Activated T-helper 1 cell treated with Interleukin-2 at 50 U/mL for 16 hours (primary cell): ENCODE results near the gene XIRP2.
"Not testable (repeated sequence)": the region's sequence is repeated elsewhere in the genome, so short reads cannot be mapped to it uniquely, and the experiment has no call there.

ENCODE experiments used
- DNase-seq: peaks from one replicate; pipeline ENCODE4 v3.0.0-alpha.2; 2020; ENCODE audit warnings: low read depth

Gene XIRP2

DNA sequence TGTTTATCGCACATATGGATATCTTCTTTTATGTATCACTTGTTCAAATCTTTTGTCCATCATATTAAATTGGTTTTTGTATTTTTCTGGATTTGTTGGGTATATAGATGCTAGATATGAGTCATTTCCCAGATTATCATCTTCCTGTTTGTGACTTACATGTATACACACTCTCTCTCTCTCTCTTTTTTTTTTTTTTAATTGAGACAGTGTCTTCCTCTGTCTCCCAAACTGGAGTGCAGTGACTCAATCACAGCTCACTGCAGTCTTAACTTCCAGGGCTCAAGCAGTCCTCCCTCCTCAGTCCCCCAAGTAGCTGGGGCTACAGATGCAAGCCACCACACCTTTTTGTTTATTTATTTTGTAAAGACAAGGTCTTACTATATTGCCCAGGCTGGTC, 43.8 kb downstream of the XIRP2 start:
- DNase-seq, result no peak

DNA sequence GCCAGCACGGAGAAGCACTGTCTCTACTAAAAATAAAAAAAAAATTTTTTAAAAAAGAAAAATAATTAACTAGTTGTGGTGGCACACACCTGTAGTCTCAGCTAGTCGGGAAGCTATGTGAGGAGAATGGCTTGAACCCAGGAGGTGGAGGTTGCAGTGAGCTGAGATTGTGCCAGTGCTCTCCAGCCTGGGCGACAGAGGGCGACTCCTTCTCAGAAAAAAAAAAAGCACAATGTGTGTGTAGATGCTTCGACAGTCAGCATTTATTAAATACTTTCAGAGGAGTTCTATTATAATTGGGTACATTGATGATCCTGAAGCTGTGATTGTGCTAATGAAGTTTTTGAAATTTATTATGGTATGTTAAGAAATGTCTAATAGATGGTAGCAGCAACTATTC, 46.5 kb downstream of the XIRP2 start:
- no peak for DNase-seq

DNA sequence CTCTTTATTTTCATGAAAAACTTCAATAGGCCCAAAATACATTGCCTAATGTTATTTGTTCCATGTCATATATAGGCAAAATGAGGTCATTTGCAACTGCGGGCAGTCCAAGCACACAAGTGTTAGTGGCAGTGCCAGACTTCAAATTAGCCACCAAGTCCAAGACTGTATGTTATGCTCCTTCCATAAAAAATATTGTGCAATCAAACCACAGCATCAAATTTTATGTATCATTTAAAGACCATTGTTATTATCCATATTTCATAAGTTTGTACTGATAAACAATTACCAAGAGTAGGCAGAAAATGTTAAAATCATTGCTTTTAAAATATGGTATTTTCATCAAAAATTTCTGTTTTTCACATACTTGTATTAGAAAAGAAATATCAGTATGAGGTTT, 54.1 kb downstream of the XIRP2 start:
- DNase-seq, result no peak

DNA sequence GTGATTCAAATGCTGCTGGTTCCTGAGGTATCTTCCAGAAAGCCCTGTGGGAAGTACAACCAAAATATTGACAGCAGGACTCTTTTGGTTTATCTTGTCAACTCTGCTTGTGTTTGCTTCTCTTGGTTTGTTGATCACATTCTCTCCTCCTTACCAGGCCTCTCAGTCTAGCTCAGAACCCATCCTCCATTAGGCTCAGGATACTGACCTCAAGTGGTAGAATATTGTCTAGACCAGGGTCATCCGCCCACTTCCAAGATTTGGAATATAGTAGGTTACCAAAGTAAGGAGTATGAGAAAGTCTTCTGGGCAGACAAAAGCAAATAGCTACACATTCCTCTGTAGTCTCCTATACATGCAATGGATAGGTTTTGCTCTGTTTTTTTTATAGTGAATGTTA, 56.6 kb downstream of the XIRP2 start:
- DNase-seq, result no peak

DNA sequence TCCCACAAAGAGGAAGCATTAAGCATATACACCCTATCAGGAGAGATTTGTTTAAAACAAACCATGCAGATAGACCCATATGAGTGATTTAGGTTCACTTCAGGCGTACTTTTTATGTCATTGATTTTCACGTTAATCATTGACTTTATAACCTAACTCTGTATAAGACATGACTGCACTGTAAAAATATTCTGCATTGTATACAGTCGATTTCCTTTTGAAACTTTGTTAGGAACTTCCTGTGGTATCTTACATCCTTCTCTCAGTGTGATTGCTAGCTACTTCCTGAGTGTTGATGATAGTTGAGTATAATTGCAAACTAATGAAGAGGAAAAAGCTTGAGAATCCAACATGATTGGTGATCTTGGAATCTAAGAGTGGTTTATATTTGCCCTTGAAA, 69.4 kb downstream of the XIRP2 start:
- DNase-seq, result no peak

DNA sequence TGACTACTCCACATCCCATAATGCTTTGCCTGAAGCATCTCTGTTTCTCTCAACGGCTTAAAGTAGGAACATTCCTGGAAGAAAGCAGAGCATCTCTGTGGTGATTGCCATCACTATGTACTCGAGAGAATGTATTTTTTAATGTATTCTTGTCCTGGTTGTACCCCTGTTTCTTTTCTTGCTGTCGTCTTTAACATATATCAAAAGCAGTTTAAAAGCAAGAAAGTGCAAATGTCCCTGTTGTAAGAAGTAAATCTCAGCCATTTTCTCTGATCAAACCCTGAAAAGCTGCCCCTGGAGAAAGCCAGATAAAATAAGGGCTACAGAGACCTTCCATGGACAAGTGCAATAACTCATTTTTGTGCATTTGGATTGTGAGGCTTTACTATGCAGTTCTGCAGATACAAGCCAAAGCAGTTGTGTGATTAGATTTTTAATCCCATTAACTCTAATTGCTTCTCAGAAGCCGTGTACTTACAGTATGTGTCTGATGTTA, 70.8 kb downstream of the XIRP2 start:
- no peak for DNase-seq

DNA sequence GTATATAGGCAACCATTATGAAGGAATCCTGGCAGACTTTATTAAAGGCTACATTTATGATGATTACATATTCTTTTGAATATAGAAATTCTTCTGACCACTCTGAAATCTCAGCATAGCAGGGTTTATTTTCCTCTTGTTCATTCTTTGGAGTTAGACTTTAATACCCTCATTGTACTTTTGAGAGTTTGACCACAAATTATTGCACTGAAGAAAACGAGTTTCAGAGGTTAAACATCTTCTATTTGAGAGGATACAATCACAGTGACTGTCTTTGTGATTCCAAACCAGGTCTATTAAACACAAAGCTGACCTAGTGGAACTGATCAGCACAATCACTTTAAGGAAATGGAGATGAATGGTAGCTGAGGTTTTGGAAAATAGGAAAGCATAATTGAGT, 71.3 kb downstream of the XIRP2 start:
- DNase-seq, result no peak

DNA sequence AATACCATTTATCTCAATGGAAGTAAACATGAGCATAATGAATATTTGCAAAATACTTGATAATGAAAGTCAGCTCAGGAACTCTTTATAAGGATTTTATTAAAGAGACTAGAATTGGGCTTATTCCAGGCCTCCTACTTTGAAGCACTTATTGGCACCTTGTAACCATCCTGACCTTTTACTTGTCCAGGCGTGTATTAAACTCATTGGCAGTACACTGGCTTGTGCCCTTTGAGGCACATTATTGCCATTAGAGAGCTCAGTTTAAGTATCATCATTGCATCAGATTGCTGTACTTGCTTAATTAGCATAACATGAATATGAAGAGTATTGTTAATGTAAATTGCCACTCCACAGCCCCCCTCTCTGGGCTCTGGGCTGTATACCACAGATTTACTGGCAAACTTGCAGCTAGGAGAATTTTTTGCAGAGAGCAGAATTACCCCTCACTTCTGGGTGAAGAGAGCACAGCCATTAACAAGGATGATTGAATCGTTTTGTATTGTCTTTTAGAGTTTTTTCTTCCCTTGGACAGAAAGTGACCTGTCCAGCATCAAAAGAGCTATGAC, 72.5 kb downstream of the XIRP2 start:
- no peak for DNase-seq

DNA sequence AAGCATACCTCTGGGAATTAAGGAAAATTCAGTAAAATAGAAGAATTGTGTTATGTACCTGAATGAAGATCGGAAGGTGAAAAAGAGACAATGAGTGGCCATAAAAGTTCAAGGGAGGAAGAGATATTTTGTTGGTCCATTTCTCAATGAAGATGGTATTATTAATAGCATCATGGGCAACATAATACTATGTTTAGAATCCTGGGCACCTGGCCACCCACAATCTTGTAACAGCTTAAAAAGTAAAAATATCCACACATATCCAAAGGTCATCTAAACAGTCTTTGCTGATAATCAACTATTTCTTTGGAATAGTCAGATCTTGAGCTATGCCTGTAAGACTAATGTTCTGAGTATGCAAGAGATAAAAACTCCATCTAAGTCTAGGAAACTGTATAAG, 73.7 kb downstream of the XIRP2 start:
- DNase-seq, result no peak

DNA sequence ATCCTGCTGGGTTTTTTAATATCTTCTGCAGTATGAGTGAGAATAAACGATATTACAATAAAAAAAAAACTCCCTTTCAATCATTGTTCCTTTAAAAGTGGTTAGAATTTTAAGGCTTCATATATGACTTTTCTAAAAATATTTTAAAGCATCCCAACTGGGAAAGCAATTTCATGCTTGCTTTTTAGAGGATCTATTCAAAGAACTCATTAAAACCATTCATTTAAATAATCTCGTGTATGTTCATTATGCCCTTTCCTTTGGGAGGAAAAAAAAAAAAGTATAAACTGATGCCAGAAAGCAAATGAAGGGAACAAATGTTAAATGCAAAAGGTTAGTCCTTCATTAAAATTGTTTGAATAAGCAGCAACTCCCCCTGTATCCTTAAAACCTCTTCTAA, 81.2 kb downstream of the XIRP2 start:
- no peak for DNase-seq

DNA sequence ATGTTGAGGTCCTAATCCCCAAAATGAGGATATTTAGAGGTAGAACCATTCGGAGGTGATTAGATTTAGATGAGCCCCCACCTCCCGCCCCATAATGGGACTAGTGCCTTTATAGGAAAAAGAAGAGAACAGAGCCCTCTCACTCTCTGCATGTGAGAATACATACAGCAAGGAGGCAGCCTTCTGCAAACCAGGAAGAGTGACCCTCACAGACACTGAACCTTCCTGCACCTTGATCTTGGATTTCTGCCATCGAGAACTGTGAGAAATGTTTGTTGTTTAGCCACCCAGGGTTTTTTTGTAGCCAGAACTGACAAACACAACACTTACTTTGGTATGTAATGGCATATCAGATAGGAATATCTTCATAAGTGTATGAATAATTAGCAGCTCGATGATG, 83.7 kb downstream of the XIRP2 start:
- DNase-seq, result no peak

DNA sequence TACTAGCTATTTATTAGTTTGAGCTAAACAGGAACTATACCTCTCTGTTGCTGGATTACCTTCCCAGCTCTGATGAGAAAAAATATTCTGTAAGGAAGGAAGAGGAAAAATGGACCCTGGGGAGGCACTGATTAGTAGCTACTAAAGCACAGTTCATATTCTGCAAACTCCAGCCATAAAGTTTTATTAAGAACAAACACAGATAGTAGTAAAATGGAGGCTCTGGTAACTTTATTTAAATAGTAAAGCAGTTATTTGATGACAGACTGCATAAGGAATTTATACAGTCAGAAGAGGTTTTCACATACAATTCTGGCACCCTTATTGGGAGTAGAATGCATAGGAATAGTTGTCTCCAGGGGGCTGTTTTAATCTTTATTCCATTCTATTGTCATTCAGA, 84.1 kb downstream of the XIRP2 start:
- no peak for DNase-seq

DNA sequence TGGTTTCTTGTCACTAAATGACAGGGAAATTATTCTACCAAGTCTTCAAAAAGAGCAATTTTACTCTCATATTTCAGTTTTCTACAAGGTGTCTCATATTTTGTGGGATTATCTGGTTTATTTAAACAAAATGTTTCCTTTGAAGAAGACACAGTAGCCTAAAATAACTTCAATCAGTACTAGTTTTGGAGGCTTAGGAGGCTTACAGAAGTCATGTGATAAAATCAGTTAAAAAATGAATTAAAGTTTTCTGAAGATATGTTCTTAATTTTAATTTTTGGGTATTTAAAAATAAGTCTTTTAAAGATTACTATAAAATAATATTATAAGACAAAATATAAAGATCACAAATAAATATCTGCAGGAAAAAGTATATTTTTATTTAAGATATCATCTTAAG, 95.9 kb downstream of the XIRP2 start:
- DNase-seq, result no peak

DNA sequence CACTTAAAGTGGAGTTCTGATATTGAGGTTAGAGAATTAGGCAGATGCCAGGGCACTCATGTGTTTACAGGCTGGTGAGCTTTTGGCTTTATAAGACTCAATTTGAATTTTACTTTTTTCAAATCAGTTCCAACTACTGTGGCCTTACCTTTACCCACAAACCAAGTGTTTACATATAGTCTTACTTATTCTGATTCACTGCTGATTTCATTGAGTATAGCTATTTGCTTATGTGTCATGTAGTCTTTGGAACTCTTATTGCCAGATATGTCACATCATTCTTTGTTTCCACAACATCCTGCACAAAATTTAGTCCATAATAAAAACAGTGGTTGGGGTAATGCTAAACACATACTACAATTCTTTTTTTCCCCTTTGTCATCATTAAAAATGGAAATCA, 96.5 kb downstream of the XIRP2 start:
- no peak for DNase-seq

DNA sequence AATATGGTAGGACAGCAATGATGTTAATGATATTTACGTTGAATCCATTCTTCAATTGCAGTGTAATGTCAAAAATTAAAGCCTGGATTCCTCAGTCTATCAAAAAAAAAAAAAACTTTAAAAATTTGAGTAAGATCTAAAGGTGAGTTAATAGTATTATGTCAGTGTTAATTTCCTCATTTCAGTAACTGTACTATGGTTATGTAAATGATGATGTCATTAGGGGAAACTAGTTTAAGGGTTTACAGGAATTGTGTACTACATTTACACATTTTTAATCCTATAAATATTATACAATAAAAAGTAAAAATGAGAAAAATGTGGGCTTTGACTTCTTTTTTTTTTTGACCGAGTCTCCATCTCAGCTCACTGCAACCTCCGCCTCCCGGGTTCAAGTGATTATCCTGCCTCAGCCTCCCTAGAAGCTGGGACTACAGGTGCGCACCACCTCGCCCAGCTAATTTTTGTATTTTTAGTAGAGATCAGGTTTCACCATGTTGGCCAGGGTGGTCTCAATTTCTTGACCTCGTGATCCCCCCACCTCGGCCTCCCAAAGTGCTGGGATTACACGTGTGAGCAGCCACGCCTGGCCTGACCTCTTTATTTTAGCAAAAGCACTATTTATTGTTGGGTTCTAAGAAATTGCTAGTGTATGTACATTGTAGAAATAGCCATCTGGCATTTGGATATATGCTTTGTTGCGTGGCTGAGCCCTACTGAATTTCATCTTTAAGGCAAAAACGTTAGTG, 106.5 kb downstream of the XIRP2 start:
- no peak for DNase-seq

DNA sequence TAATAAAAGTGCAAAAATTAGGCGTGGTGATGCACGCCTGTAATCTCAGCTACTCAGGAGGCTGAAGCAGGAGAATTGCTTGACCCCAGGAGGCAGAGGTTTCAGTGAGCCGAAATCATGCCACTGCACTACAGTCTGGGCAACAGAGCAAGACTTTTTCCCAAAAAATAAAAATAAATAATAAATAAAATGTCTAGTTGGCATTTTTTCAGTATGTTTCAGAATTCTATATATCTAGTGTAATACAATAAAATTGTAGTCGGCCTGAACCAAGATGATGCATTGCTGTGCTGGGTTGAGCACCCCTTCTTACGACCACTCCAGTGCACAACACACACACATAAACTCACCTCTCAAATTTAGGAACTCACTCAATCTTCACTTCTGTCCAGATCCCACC, 108.2 kb downstream of the XIRP2 start:
- DNase-seq, result no peak

DNA sequence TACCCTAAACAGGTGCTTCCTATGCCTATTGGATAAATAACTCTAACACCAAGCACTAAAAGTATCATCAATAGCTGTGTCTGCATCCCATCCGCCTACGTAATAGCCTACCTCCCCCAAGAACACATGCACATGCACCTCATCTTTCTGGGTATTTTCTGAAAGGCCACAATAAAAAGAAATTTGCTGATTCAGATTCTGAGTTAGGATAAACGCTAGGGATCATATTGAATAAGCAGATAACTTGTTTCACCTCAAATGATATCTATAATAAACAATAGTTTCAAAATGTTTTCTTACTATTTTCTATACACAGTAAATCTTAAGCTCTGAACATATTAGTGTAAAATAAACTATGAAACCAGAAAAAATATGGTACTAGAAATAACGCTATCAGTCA, 112.9 kb downstream of the XIRP2 start:
- DNase-seq, result no peak

DNA sequence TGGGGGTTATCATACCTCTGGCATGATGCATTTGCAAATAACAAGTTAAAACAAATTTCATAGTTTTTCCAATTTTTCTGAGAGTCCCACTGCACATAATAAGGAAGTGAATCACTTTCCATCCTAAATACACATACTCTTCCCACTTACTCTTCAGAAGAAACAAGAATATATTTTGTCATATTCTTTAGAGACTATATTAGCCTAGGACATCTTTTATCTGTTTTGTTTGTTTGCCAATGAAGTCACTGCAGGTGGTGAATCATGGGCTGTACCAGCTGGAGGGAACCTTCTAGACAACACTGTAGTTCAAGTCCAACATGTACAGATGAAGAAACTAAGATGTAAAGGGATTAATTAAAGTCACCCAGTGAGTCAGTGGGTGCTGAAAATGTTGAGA, 116.8 kb downstream of the XIRP2 start:
- no peak for DNase-seq

DNA sequence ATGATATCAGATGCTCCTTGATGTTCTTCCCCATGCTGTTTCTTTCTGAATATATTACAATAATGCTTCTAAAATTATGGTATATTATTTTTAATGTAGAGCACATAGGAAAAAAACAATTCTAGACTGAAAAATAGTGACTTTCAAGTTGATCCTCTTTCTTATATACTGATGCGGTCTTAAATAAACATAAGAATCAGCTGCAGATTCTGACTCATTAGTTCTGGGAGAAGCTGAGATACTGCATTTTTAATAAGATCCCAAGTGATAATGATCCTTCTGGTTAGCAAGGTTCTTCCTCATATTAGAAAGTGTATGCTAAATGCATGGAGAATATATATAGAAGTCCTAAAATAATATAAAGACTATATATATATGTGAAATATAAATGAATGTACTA, 124.9 kb downstream of the XIRP2 start:
- DNase-seq, result no peak

DNA sequence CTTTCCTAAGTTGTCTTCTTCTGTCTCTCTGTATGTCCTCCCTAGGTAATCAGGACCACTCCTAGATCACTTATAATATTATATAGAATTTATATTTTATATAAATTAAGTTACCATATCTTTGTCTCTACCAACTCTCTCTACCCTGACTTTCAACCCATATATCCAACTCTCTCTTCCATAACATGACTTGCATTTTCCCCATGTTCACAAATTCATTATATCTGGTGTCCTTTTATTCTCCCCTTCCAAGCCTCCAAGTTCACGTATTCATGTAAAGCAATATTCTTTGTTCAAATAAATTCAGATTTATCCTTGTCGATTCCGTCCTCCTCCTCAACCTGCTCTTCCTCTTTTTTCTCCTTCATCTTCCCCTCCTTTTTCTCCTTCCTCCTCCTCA, 127.5 kb downstream of the XIRP2 start:
- DNase-seq, result no peak

DNA sequence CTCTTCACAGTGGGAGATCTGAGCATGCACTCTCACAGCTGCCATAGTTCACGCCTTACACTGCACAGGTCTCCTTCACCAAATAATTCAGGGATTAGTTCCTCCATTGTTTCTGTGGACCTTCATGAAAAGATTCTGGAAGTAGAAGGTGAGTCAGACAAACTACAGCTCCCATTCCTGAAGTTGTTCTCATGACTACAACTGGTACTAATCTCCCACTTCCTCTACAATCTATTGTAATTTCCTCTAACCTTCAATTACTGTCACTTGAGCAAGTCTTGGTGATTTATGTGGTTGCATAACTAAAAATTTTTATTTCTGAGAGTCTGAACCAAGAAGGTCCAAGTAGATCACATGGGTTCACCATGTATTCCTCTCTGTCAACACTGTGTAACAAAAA, 128.7 kb downstream of the XIRP2 start:
- no peak for DNase-seq

DNA sequence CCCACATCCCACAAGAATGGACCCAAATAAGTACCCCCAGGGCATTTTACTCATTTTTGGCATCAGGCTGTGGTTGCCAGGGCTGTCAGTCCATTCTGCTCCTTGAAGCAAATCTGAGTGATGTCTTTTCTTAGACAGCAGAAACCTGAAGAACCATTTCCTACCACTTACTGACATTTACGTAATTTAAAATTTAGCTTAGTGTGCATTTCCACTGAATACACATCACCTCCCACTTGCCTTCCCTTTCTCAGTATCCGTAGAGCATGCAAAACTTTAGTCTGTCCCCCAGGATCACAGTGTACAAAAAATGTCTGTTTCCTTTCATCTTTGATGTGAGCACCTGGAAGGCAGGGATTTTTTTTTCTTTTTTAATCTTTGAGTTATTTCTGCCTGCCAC, 130.3 kb downstream of the XIRP2 start:
- no peak for DNase-seq

DNA sequence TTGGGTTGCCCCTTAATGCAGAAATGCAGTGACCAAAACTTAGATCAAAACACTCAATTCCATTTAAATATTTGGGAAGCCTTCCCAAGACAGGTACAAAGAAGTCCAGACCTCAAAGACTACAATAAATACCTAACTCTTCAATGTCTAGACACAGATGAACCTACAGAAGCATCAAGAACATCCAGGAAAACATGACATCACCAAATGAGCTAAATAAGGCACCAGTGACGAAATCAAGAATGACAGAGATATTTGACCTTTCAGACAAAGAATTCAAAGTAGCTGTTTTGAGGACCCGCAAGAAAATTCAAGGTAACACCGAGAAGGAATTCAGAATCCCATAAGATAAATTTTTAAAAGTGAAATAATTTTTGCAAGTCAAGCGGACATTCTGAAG, 140.2 kb downstream of the XIRP2 start:
- DNase-seq, result no peak

DNA sequence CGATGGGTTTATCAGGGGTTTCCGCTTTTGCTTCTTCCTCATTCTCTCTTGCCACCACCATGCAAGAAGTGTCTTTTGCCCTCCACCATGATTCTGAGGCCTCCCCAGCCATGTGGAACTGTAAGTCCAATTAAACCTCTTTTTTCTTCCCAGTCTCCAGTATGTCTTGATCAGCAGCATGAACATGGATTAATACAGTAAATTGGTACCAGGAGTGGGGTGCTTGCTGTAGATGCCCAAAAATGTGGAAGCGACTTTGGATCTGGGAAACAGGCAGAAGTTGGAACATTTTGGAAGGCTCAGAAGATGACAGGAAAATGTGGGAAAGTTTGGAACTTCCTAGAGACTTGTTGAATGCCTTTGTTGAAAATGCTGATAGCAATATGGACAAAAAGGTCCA, 146.7 kb downstream of the XIRP2 start:
- not testable (repeated sequence) for DNase-seq
